Progenitor cell of endocrine pancreas (in vitro differentiated cells): Measurements from ENCODE around the gene MYO10. TPM values are rescaled to one million over a fixed set of nuclear protein-coding genes. Genes with fewer than 3 reads are reported as not detected.
"Not testable (repeated sequence)": the region's sequence is repeated elsewhere in the genome, so short reads cannot be mapped to it uniquely, and the experiment has no call there.

Experiments used
- DNase-seq: peaks from one replicate; pipeline ENCODE4 v3.0.0; 2021; ENCODE audit warnings: low spot score; ENCODE audit not compliant: unreplicated experiment
- H3K27ac Mint-ChIP-seq: 2 replicates; pipeline ENCODE4 v1.8.0; 2021; ENCODE audit warnings: mild to moderate bottlenecking, moderate library complexity, mixed read lengths
- H3K27me3 Mint-ChIP-seq: 2 replicates; pipeline ENCODE4 v1.8.0; 2021; ENCODE audit warnings: mixed read lengths
- H3K36me3 Mint-ChIP-seq: 2 replicates; pipeline ENCODE4 v1.8.0; 2022; ENCODE audit warnings: mixed read lengths; ENCODE audit not compliant: insufficient read depth
- H3K4me1 Mint-ChIP-seq: 2 replicates; pipeline ENCODE4 v1.8.0; 2021; ENCODE audit warnings: low read depth, mixed read lengths
- H3K4me3 Mint-ChIP-seq: 2 replicates; pipeline ENCODE4 v1.8.0; 2021; ENCODE audit warnings: low read depth, mild to moderate bottlenecking, moderate library complexity, mixed read lengths
- H3K9me3 Mint-ChIP-seq: 2 replicates; pipeline ENCODE4 v1.8.0; 2021; ENCODE audit warnings: low read depth, mixed read lengths
- CTCF ChIP-seq: fragments of 200-600 bp; sonication (generic); IDR thresholded peaks from one replicate; pipeline ENCODE4 v1.5.0; 2021; ENCODE audit warnings: antibody characterized with exemption, mild to moderate bottlenecking; ENCODE audit not compliant: unreplicated experiment
- total RNA-seq: library from RNA; stranded (reverse); gene quantifications from 2 replicates; pipeline ENCODE4 v1.2.1, GENCODE V29; 2021

Gene MYO10
- total RNA-seq, 1 donor from 2014 or later = 88.0 TPM

DNA sequence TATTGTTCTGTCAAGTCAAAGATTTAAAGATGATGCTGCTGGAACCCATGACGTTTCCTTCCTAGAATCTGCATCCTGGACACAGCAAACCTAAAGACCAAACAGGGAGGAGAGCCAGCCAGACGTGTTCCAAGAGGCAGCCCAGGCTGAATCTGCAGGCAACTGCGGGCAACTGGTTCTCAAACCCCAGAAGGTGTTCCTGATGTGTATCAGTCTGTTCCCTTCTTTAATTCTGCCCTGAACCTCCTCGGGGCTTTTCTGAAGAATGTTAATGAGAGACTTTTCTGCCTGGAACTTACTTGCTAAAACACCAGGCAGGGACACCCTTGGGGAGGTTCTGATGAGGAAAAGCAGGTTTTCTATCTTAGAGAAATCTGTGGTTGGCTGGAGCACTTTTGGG, 186.5 kb downstream of the MYO10 start:
- no peak for DNase-seq
- Mint-ChIP-seq H3K27me3 (no peaks in the 10 kb centered on the region), H3K27ac (no peak overlapping the region), H3K9me3 (no peaks in the 10 kb centered on the region), H3K36me3 (peaks cover 16% of the 10 kb centered on the region), H3K4me3 (no peak overlapping the region), H3K4me1 (peaks cover 4% of the 10 kb centered on the region)
- TF ChIP-seq CTCF = no peak

DNA sequence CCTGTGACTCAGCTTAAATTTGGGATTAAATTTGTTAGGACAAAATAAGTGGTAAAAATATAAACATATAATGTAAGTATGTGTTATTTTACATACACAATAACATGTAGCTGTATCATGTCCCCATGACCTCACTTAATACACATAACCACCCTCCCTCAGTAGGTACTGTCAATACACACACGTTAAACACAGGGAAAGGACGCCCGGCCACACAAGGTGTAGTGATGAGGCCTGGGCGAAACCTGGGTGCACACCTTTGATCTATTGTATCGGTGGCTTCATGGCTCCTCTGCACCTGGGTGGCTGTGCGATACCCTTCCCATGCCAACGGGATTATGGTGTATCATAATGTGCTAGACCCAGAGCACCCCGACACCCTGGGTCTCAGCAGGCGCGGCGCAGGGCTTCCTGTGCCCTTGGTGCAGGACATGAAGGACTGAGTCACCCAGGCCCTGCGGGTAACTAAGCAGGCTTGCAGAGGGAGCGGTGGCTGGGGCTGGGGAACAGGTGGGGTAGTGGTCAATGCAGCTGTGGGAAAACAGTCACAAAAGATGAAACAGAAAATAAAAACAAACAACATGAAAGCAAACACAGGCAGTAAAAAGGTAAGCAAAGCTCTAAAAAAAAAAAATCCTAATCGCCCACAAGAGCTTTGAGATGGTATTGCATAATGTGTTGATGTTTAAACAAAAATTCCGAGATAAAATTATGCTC, 191.8 kb downstream of the MYO10 start:
- no peak for DNase-seq
- no peaks in the 10 kb centered on the region for H3K9me3 Mint-ChIP-seq
- H3K4me3 Mint-ChIP-seq = no peak overlapping the region
- peaks cover 26% of the 10 kb centered on the region for H3K4me1 Mint-ChIP-seq
- H3K27ac Mint-ChIP-seq = peak overlapping the region; percentile 29
- no peaks in the 10 kb centered on the region for H3K27me3 Mint-ChIP-seq
- H3K36me3 Mint-ChIP-seq = peaks cover 6% of the 10 kb centered on the region
- no peak for TF ChIP-seq CTCF

DNA sequence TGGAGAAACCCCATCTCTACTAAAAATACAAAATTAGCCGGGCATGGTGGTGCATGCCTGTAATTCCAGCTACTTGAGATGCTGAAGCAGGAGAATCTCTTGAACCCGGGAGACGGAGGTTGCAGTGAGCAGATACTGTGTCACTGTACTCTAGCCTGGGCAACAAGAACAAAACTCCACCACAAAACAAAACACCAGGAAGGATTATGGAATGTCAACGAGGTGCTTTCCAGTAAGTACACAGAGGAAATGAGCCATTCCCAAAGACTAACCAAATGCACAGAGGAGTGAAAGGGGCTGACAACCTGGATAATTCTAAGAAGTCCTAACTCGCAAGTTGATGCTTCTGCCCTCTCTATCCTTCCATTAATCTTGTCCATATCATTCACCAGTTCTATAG, 193.2 kb downstream of the MYO10 start:
- no peak for DNase-seq
- no peak for TF ChIP-seq CTCF
- no peaks in the 10 kb centered on the region for H3K9me3 Mint-ChIP-seq
- H3K4me3 Mint-ChIP-seq = no peak overlapping the region
- peaks cover 33% of the 10 kb centered on the region for H3K4me1 Mint-ChIP-seq
- H3K27me3 Mint-ChIP-seq = no peaks in the 10 kb centered on the region
- peaks cover 4% of the 10 kb centered on the region for H3K36me3 Mint-ChIP-seq
- H3K27ac Mint-ChIP-seq = no peak overlapping the region

- Mint-ChIP-seq H3K27ac (peak overlapping the region; percentile 49), H3K4me1 (peaks cover 48% of the 10 kb centered on the region), H3K4me3 (peak overlapping the region; percentile 33), H3K27me3 (no peaks in the 10 kb centered on the region), H3K9me3 (no peaks in the 10 kb centered on the region), H3K36me3 (peaks cover 3% of the 10 kb centered on the region)
- no peak for DNase-seq
- no peak for TF ChIP-seq CTCF
Observed at GRCh38 chr5:16740811-16741392, 195.2 kb downstream of the MYO10 start.

DNA sequence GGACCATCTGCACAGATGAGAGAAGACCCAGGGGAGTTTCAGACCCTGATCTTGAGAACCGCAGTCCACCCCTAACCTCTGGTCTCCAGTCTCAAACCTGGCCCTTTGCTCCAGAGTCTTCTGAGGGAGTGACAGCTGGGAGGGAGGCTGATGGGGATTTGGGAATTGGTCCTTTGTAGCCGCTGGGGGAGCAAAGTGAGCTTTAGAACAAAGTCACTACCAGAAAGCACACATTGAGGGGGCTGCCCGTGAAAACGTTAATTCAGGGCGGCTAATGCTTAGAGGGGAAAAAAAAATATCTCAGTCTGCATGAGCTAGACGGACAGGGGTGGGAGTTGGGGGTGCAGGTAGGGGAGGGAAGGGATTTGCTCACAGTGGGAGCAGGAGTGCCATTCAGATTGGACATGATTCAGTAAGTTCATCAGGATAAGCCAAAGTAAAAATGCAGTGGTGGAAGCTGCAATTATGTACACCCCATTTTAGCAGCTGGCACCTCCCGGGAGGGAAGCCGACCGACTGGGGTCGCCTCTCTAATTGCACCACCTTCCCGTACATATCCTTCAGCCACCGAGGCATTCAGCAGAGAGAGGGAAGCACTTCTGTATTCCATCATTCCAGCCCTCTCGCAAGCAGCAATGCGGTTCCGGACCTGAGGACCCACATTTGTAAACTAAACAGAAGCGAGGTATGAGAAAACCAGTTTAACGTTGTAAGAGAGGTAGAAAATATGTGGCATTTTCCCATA, 195.8 kb downstream of the MYO10 start:
- Mint-ChIP-seq H3K4me3 (peak overlapping the region; percentile 52), H3K9me3 (no peaks in the 10 kb centered on the region), H3K4me1 (peaks cover 53% of the 10 kb centered on the region), H3K36me3 (peaks cover 3% of the 10 kb centered on the region), H3K27ac (no peak overlapping the region), H3K27me3 (no peaks in the 10 kb centered on the region)
- no peak for TF ChIP-seq CTCF
- no peak for DNase-seq

GRCh38 chr5:16738393-16738792, 197.7 kb downstream of the MYO10 start:
- Mint-ChIP-seq H3K4me3 (peak overlapping the region; percentile 79), H3K27ac (peak overlapping the region; percentile 97), H3K4me1 (peaks cover 69% of the 10 kb centered on the region)
- H3K27me3 Mint-ChIP-seq, H3K36me3 Mint-ChIP-seq, H3K9me3 Mint-ChIP-seq, DNase-seq: not testable (repeated sequence)
